WTC11 (cell line): ENCODE measurements around the gene SKAP1. TPM values are rescaled to one million over a fixed set of nuclear protein-coding genes. Genes with fewer than 3 reads are reported as not detected.

Experiments
- ATAC-seq: fragments of 200-7000 bp; cut with Tn5 transposase; 2 replicates; pipeline ENCODE4 v1.10.0; 2021; ENCODE audit warnings: mild to moderate bottlenecking, moderate library complexity
- CTCF ChIA-PET: fragments of 300-600 bp; sonication (Branson Sonifier 250); formaldehyde crosslinking; loops from one replicate; lab custom pipeline; 2021; ENCODE audit warnings: antibody characterized with exemption; lab: Charles Lee
- POLR2A ChIA-PET: fragments of 350-600 bp; sonication (Branson Sonifier 250); formaldehyde crosslinking; loops from one replicate; lab custom pipeline; 2021; ENCODE audit warnings: antibody characterized with exemption; lab: Charles Lee
- DNase-seq: peaks from one replicate; pipeline ENCODE4 v3.0.0; 2021; ENCODE audit warnings: low spot score
- H3K27ac Mint-ChIP-seq: 2 replicates; pipeline ENCODE4 v1.8.0; 2021; ENCODE audit warnings: mixed read lengths
- H3K27me3 Mint-ChIP-seq: 2 replicates; pipeline ENCODE4 v1.8.0; 2021; ENCODE audit warnings: low read depth, mild to moderate bottlenecking, moderate library complexity, mixed read lengths
- H3K36me3 Mint-ChIP-seq: 2 replicates; pipeline ENCODE4 v1.8.0; 2021; ENCODE audit warnings: mixed read lengths
- H3K4me1 Mint-ChIP-seq: 2 replicates; pipeline ENCODE4 v1.8.0; 2022; ENCODE audit warnings: mixed read lengths
- H3K4me3 Mint-ChIP-seq: 2 replicates; pipeline ENCODE4 v1.8.0; 2021; ENCODE audit warnings: mild to moderate bottlenecking, moderate library complexity, mixed read lengths
- H3K9me3 Mint-ChIP-seq: 2 replicates; pipeline ENCODE4 v1.8.0; 2021; ENCODE audit warnings: mixed read lengths
- ATF3 ChIP-seq: sonication (generic); formaldehyde crosslinking; conservative IDR thresholded peaks from 2 replicates; pipeline ENCODE4 v1.8.1; 2022; ENCODE audit warnings: mild to moderate bottlenecking, missing genetic modification reagents
- ATF6 ChIP-seq: sonication (generic); formaldehyde crosslinking; IDR thresholded peaks from 2 replicates; pipeline ENCODE4 v1.8.1; 2023; ENCODE audit warnings: mild to moderate bottlenecking, missing genetic modification reagents
- CDX4 ChIP-seq: fragments of 250-450 bp; sonication (Bioruptor Pico); IDR thresholded peaks from 2 replicates; pipeline ENCODE4 v1.9.0; 2021; ENCODE audit warnings: moderate library complexity, mild to moderate bottlenecking, inconsistent platforms, borderline replicate concordance
- EMX1 ChIP-seq: fragments of 250-450 bp; sonication (Bioruptor Pico); IDR thresholded peaks from 2 replicates; pipeline ENCODE4 v1.8.0; 2021; ENCODE audit warnings: mild to moderate bottlenecking
- FOXK1 ChIP-seq: sonication (generic); formaldehyde crosslinking; IDR thresholded peaks from 2 replicates; pipeline ENCODE4 v1.8.0; 2022; ENCODE audit warnings: mild to moderate bottlenecking, moderate library complexity, missing genetic modification reagents
- JAZF1 ChIP-seq: fragments of 250-450 bp; sonication (Bioruptor Pico); IDR thresholded peaks from 2 replicates; pipeline ENCODE4 v1.9.0; 2021; ENCODE audit warnings: moderate library complexity, mild to moderate bottlenecking, inconsistent platforms
- KAT7 ChIP-seq: sonication (generic); formaldehyde crosslinking; IDR thresholded peaks from 2 replicates; pipeline ENCODE4 v1.8.1; 2023; ENCODE audit warnings: missing genetic modification reagents, mild to moderate bottlenecking, borderline replicate concordance
- MAX ChIP-seq: sonication (generic); formaldehyde crosslinking; IDR thresholded peaks from 2 replicates; pipeline ENCODE4 v1.8.0; 2022; ENCODE audit warnings: mild to moderate bottlenecking, missing genetic modification reagents
- NFYB ChIP-seq: sonication (generic); formaldehyde crosslinking; conservative IDR thresholded peaks from 2 replicates; pipeline ENCODE4 v1.8.0; 2022; ENCODE audit warnings: low read depth, missing genetic modification reagents
- PRRX2 ChIP-seq: fragments of 250-450 bp; sonication (Bioruptor Pico); IDR thresholded peaks from 2 replicates; pipeline ENCODE4 v1.8.0; 2021; ENCODE audit warnings: mild to moderate bottlenecking
- SP1 ChIP-seq: sonication (generic); formaldehyde crosslinking; conservative IDR thresholded peaks from 2 replicates; pipeline ENCODE4 v1.8.1; 2022; ENCODE audit warnings: missing genetic modification reagents
- TCF7 ChIP-seq: sonication (generic); formaldehyde crosslinking; IDR thresholded peaks from 2 replicates; pipeline ENCODE4 v1.8.0; 2022; ENCODE audit warnings: mild to moderate bottlenecking, low read depth, missing genetic modification reagents, moderate library complexity
- ZMAT4 ChIP-seq: fragments of 250-450 bp; sonication (Bioruptor Pico); IDR thresholded peaks from 2 replicates; pipeline ENCODE4 v1.9.0; 2021; ENCODE audit warnings: mild to moderate bottlenecking
- ZNF121 ChIP-seq: sonication (generic); formaldehyde crosslinking; IDR thresholded peaks from 2 replicates; pipeline ENCODE4 v1.8.0; 2023; ENCODE audit warnings: missing genetic modification reagents
- ZNF232 ChIP-seq: sonication (generic); formaldehyde crosslinking; IDR thresholded peaks from 2 replicates; pipeline ENCODE4 v1.8.0; 2022; ENCODE audit warnings: mild to moderate bottlenecking, missing genetic modification reagents
- ZNF425 ChIP-seq: fragments of 250-450 bp; sonication (Bioruptor Pico); conservative IDR thresholded peaks from 2 replicates; pipeline ENCODE4 v1.9.0; 2021; ENCODE audit warnings: mild to moderate bottlenecking
- ZNF512 ChIP-seq: sonication (generic); formaldehyde crosslinking; IDR thresholded peaks from 2 replicates; pipeline ENCODE4 v1.8.1; 2022; ENCODE audit warnings: missing genetic modification reagents, borderline replicate concordance
- ZNF671 ChIP-seq: fragments of 250-450 bp; sonication (Bioruptor Pico); IDR thresholded peaks from 2 replicates; pipeline ENCODE4 v1.8.0; 2021; ENCODE audit warnings: mild to moderate bottlenecking
- ZSCAN18 ChIP-seq: fragments of 250-450 bp; sonication (Bioruptor Pico); IDR thresholded peaks from 2 replicates; pipeline ENCODE4 v2.1.2; 2022; ENCODE audit warnings: mild to moderate bottlenecking, moderate library complexity
- total RNA-seq: library from RNA; stranded (reverse); gene quantifications from 3 replicates; pipeline ENCODE4 v1.2.3, GENCODE V29; 2021

SKAP1 gene
- total RNA-seq, 1 experiment from 2014 or later, result not detected

- ATAC-seq (peak; percentile 31; the same call in 1 of the 2 replicates), DNase-seq (no peak)
- no peaks in the 10 kb centered on the region for H3K9me3 Mint-ChIP-seq
- CTCF ChIA-PET, result interaction anchor here (0.6 to 0.7 kb wide), 2 partner anchors 13 to 208 kb away, joined by 3 read pairs; no protein-coding TSS in a partner anchor
- H3K27ac Mint-ChIP-seq, result peak overlapping the region; percentile 28; the same call in 1 of the 2 replicates
- POLR2A ChIA-PET, result no interaction called here
- peaks cover 10% of the 10 kb centered on the region for H3K27me3 Mint-ChIP-seq
- H3K4me1 Mint-ChIP-seq, result peaks cover 29% of the 10 kb centered on the region
- H3K4me3 Mint-ChIP-seq, result no peak overlapping the region
- H3K36me3 Mint-ChIP-seq, result no peaks in the 10 kb centered on the region
- TF ChIP-seq NFYB (CRISPR knock-in tag) (no peak), ZNF425 (CRISPR knock-in tag) (no peak), SP1 (CRISPR knock-in tag) (no peak), CDX4 (no peak), ZNF512 (no peak), ZNF671 (CRISPR knock-in tag) (no peak), EMX1 (CRISPR knock-in tag) (no peak), KAT7 (CRISPR knock-in tag) (no peak), ATF6 (CRISPR knock-in tag) (no peak), ZNF232 (no peak), PRRX2 (no peak), ZNF121 (no peak), ZSCAN18 (CRISPR knock-in tag) (no peak), FOXK1 (CRISPR knock-in tag) (no peak), MAX (CRISPR knock-in tag) (no peak), TCF7 (CRISPR knock-in tag) (no peak), ATF3 (no peak), JAZF1 (CRISPR knock-in tag) (no peak), ZMAT4 (CRISPR knock-in tag) (no peak)
Measured at GRCh38 chr17:48470388-48471034, 40.5 kb upstream of the SKAP1 start.
